HG02981 (cell line): Measurements from ENCODE around the gene TEKT3.

ENCODE experiments used
- ATAC-seq: cut with Tn5 transposase; IDR thresholded peaks from one replicate; pipeline ENCODE4 v1.9.1; 2021; ENCODE audit warnings: mild to moderate bottlenecking, moderate library complexity; ENCODE audit not compliant: unreplicated experiment

The TEKT3 gene

DNA sequence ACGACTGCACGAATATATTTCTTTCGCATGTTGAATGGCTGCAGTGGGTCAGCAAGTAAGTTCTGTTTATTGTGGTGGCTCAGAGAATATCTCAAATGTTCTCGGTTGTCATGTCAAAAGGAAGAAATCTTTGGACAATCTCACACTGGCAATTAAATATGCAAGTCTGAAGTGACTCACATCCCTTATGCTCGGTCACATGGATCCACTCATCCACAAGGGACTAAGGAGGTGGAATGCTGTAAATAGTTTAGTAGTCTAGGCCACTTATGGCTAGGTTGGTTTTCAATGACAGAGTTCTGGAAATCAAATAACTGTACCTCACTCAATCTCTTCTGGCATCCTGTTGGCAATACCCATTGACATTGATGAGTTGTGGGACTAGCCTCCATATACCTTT is 43.2 kb downstream of the TEKT3 start:
- ATAC-seq: no peak

DNA sequence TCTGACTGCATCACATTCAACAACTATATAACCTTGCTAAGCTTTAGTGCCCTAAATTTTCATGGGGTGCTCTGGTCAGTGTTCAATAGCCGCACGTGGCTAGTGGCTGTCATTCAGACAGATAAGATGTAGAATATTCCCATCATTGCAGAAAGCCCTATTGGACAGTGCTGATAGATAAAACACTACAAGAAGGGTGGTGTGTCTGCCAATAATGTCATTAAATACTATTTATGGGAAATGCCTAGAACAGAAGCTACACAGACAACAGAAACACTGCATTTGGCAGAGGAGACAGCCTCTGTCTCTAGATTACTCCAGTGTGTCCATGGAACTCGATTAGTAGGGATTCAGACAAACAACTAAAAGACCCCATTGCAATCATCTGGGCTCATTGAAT is 47.8 kb downstream of the TEKT3 start:
- ATAC-seq: no peak

DNA sequence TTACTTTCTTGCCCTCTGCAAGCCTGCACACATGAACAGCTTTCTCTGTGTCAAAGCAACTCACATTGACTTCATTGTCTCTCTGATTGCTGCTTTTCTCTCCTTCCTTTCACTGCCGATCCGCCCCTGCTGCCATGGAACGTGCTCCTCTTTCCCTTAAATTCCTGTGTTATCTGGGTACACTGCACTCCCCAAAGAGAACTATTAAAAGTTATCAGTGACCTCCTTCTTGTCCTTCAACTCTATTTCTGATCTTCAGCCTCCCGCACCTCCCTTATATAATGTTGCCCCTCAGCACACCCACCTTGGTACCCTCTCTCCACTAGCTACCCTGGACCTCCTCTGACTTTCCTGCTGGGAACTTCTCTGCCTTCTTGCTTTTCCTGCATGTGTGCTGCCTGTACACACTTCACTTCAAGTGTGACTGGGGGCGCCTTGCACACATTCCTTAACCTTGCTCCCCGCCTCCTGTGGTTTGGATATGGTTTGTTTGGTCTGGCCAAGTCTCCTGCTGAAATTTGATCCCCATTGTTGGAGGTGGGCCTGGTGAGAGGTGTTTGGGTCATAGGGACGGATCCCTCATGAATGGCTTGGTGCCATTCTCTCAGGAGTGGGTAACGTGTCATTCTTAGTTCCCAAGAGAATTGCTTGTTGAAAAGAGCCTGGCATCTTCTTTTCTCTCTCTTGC is 49.6 kb downstream of the TEKT3 start:
- no peak for ATAC-seq

DNA sequence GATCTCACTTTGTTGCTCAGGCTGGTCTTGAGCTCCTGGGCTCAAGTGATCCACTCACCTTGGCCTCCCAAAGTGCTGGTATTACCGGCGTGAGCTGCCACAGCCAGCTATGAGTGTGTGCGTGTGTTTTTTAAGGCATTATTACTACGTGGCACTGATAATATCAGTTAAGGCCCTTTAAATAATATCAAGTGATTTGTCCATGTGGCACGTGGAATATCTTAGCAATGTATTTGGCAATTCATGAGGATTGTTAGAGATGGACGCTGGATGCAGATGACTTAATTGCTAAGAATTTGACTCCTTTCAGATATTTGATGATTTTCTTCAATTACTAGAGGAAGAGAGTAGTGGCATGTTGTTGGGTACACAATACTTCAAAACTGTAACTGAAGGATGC is 50.8 kb downstream of the TEKT3 start:
- no peak for ATAC-seq

DNA sequence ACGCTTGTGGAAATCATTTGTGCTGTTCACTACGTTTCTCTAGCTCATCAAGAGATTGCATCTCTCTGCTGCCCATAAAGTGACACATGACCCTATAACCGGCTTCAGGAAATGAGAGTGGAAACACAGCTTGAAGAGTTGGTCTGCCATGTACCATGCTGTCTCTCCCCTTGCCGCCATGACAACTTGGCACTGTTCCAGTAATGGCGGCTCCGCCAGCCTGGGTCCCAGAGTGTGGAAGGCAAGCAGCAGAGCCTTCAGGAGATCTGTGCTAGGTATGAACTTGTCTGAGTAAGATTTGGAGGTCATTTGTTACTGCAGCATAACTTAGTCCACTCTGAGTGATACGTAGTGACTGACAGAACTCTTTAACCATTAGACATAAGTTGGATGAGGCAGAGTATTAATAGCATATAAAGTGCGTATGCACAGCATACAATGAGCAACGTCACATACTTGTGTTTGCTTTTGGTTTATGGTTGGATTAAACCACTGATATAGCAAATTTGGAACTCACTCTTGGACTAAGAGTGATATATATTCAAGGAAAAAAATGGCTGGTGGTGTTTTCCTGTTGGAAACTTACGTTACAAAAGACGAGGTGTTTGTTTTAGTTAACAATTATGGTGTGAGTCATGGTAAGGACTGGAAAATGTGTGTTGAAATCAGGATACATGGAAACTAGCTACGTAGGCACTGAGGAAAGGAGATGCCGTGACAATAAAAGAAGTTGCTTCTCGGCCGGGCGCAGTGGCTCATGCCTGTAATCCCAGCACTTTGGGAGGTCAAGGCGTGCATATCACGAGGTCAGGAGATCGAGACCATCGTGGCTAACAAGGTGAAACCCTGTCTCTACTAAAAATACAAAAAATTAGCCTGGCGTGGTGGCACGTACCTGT is 51.9 kb downstream of the TEKT3 start:
- ATAC-seq: no peak

DNA sequence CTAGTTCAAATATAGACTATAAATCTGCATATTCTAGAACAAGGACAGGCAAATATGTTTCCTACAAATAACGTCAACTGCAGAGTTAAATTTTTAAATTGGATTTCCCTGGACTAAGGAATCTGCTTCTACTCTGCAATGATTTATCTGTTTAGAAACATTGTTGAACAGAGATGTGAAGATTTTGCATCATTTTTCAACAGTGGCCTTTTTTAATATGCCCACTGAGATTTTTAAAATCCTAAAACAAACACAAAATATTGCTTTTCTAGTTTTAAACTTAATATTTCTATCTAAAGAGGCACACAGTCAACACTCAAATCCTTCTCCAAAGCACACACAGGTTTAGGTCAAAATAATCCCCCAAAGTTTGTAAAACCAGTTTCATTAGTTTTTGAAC is 52.5 kb downstream of the TEKT3 start:
- ATAC-seq: no peak

DNA sequence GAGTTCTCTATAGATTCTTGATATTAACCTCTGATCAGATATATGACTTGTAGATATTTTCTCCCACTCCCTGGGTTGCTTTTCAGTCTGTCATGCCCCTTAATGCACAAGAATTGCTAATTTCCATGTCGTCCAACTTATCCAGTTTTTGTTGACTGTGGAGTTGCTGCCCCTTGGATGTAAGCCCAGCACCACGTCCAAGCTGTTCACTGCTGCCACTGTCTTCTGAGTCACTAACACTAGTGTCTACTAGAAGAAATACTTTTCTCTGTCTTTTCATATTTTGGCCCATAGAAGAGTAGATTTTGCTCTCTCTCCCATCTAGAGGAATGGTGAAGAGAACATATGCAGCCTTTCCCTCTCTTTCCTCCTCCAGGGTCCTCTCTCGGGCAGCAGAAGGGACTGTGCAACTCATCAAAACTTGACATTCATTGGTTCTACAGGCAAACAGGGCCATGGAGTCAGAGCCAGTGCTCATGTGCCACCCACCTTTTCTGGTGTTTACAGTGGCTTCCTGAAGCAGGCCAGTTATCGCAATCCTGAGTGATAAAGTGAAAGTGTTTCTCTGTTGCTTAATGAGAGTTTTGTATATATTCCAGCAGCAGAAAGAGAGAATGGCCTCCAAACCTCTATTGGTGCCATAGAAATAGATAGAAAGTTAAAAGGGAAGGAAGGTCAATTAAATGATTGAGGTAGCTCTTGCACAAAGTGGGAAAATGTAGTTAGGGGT is 53.7 kb downstream of the TEKT3 start:
- no peak for ATAC-seq

DNA sequence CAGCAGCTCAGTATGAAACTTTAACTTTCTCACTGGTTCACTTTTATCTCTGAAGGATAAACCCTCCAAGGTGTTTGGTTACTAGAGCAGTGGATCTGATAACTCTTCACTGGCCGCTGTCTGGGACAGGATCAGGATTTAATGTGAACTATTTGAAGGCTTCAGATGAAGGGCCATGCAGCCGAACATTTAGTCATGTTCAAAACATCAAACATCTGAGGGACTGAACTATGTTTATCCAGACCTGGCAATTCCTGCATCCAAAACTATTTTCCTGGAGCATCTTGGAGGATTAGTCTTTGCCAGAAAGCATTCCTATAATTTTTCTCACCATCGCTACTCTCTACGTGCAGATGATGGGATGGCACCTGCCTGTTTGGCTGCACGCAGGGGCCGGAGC is 55.9 kb downstream of the TEKT3 start:
- ATAC-seq: no peak

DNA sequence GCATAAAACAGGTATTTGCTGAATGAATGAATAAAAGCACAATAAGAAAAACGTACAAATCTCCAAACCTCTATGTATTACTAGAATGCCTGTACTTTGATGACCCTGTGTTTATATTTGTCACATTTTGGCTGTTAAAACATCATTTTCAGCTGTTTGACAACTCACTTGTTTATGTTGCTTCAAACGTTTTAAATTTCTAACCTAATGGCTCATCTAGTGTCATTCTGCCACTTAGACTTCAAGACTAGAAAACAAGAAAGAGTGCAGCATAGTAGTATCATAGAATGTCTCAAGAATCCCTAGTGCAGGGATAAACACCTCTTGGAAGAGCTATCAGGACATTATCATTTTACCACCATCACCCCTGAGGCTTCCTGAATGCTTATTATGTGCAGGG is 56.9 kb downstream of the TEKT3 start:
- no peak for ATAC-seq

DNA sequence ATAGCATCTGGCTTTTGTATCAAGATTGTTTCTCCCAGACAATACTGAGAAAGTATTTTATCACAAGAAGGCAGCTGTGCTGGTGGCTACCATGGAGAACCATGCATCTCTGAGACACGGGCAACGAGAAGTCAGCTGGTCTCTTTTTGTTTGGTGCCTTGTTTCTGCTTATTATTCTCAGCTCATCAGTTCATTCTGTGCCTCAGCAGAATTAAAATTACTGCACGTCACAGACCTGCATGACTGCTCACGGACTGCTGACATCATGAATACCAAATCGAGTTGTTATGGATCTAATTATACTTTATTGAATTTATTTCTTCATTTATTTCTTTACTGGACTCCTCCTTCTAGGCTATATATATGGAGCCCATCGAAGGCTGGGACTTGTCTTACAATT is 57.3 kb downstream of the TEKT3 start:
- ATAC-seq: no peak

DNA sequence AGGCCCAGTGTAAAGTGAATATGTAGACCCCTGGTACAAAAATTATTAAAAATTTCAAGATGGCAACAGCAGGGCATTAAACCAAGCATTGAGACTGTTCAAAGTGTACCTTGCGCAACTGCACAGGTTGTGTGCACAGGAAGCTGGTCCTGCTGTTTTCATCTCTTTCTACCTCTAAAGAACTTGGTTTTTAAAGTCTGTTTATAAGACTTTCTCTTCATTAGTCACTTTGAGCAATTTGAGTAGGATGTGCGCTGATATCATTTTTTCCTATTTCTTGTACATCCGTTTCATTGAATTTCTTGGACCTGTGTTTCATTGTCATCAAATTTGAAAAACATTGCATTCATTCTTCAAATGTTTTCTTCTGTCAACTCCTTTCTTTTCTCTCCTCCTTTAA is 59.5 kb downstream of the TEKT3 start:
- ATAC-seq: no peak

DNA sequence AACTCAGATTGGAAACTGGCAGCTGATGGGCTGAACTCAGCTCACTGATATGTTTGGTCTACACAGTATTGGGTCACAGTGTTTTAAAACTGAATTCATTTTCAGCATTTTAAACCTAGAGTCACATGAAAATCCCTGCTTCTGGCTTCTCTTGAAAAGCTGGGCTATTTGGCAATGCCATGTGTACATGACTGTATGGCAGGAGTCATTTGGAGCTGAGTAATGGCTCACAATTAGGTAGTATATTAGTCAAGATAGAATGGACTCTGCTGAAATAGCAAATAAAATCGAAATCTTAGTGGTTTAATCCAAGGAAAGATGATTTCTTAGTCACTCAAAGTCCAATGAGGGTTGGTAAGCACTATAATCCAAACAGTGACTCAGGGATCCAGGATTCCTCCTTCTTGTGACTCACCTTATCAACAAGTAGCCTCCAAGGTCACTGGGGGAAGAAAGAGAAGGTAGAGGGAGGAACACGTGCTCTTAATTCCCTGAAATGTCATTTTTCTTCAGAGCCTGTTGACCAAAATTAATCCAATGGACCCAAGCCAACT is 62.4 kb downstream of the TEKT3 start:
- ATAC-seq: no peak

DNA sequence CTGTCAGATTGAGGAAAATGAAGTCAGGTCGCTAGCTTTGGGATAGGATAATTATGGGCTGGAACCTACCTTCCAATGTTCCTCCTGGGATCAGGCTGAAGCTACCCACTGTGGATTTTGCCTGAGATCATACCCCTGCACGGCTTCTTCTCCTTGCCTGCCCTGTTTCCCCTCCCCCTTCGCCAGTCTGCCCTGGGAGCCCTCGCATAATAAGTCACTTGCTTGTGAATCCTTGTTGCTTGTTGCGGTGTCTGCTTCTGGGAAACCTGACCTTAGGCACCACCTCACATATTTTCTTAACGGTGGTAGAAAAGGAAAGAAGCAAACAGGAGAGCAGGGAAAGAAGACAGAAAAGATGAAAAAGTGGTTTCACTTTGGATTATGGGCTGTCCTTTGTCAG is 63.0 kb downstream of the TEKT3 start:
- no peak for ATAC-seq

DNA sequence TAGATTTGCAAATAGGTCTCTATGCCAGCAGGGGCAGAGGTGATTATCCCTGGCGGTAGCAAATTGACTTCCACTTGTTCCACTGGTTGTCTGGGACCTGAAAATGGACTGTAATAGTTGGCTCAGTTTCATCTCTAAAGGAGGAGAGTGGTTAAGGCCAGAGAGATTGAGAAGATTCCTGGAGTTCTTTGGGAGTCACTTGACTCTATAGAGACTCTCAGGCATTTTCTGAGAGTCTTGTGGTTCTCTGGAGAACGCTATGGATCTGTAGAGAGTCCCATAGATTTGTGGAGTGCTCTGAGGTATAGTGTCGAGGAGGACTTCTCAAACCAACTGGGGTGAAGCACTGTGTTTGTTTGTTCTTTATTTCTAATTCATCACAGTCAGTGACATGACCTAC is 67.4 kb downstream of the TEKT3 start:
- no peak for ATAC-seq

DNA sequence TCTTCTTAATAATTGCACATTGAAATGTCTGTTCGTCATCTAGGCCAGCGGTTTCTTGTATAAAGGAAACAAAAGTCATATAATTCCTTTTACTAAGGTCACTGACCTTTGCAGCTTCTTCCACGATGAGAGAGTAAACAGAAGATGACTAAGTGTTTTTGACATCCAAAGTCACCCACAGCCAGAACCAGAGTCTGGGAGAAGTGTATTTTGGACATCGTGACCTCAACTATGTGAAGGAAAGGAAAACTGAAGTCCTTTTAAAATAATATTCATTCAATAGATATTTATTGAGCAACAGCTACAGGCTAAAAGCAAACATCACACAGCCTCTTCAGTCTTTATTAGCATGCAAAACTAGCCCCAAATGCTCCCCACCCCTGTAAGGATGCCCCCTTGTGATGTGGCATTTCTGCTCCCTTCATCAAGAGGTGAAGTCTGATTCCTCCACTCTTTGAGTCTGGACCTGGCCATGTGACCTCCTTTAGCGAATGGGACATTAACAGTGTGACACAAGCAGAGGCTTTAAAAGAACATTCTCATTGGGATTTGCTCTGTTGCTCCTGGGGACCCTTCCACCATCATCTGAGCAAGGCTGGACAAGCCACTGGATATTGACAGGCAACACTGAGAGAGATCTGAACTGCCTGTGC is 68.1 kb downstream of the TEKT3 start:
- ATAC-seq: no peak

DNA sequence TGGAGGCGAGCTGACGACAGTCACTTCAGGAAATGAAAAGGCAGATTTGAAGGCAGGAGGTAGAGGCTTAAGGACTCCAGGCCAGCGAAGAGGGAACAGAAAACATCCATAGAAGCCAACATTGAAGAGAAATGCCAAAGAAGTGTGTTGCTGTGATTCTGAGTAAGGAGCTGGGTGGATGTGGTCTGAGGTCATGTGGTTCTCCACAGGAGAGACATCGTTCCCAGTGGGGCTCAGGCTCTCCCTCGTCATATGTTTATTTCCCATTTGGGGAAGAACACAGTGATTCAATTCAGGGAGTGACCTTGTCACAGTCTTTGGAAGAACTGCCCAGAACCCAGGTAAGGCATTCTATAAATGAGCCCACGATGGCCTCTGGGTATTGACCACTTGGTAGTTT is 69.7 kb downstream of the TEKT3 start:
- ATAC-seq: no peak

DNA sequence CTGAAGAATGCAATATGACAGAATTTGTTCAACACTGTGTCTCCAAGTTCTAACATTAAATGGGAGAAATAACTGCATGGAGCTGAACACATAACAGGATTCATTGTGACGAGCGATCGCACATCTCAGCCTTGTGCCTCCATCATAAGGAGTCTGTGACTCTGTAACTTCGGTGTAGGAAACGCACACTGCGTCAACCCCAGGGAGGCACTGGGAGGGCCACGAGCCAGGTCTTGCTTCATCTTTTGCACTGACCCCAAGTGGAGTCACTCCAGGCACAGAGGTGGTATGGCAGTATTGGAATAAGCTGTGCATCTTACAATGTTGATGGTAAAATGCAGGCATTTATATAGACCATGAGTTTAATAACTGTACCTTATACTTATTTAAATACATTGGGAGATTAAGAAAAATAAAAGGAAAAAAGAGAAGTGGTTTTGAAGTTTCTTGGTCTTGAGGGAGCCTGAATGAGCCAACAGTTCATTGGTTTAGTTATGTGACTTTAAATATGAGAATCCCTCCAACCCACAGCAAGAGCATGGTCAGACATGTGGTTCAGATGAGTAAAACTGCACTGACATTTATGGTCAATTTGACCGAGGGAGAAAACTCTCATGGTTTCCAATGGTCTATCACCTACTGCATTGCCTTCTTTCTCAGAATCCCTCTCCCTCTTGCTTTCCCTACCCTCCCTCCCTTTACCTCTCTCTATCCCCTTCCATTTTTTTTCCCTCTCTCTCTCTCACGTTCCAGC is 70.6 kb downstream of the TEKT3 start:
- ATAC-seq: no peak

DNA sequence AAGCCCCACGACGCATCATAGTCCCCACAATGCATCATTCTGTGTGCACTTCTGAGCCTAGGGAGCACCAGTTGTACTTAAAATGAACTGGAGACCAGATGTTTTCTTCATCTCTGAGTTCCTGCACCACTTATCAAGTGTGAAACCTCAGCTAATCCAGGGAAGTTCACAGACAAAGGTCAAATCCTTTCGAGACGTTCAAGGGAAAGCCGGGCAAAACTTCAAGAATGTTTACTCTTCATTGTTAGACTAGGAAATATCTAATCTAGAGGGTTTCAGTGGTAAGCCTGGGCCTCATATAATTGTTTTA is 71.7 kb downstream of the TEKT3 start:
- no peak for ATAC-seq

DNA sequence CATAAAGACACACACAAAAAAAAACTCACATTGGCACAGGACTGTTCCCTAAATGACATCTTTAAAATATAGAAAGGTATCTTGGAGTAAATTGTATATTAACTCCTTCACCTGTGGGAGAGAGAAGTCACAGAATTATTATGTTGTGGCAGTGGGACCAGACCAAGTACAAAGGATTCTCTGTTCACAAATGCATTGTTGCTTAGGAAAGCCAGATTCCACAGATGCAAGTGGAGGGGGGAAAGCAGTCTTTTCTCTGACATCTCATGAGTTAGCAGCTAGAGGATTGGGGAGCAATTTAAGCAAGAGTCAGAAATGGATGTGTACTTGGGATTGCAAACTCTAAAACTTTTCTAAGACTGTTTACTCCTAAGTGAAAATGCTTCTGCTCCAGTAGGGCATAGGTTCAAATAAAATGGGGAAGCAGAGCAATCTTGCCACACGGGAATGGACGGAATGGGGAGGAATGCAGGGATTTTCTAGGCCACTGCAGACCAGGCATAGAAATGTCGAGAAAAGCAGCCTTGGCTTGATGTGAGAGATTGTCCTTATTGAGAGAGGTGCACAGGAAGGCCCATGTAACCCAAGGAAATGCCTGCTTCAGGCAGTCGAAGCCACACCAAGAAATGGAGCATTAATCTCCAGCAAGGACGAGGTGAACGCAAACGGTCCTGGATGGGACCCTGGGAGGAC is 72.2 kb downstream of the TEKT3 start:
- no peak for ATAC-seq

DNA sequence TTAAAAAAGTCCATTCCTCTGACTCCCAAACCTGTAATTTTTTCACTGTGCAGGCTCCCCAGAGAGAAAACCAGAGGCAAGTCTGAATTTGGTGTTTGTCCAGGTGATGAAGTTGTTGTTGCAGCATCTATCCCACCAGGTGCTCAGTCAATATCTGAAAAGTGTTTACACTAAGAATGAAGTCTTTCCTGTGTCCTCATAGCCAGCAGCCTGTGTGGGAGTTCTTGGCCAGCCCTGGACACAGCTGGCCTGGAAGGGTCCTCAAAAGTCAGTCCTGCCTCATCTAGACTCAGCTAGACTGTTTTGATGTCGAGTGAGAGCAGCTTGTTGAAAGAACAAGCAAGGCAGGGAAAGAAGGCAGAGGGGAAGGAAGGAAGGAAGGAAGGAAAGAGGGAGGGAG is 72.9 kb downstream of the TEKT3 start:
- ATAC-seq: no peak
